ENCODE data around the gene AKAP17A.

GRCh38 chrX:1561164-1561563 is 30.2 kb upstream of the AKAP17A start:
- TF ChIP-seq POLR2AphosphoS5 (IDR thresholded peaks at IDR 0.05), result no peak
- TF ChIP-seq CTCF (IDR thresholded peaks at IDR 0.05), result no peak
- no peak for TF ChIP-seq POLR2A (IDR thresholded peaks at IDR 0.05)

All from transverse colon (tissue), 4 donors.